ENCODE data around the gene URB2. TPM values are rescaled to one million over a fixed set of nuclear protein-coding genes. Genes with fewer than 3 reads are reported as not detected.

Gene URB2
- total RNA-seq, 5 donors from 2014 or later (not counting 1 experiment from before 2014, with no cell fraction given), result 8.5 to 13.7 (median 12.7) TPM

GRCh38 chr1:229637746-229638145 lies 11.7 kb downstream of the URB2 start:
- Mint-ChIP-seq H3K27ac (no peak overlapping the region), H3K9me3 (no peaks in the 10 kb centered on the region), H3K36me3 (peaks cover 41% of the 10 kb centered on the region), H3K27me3 (no peaks in the 10 kb centered on the region), H3K4me1 (peaks cover 0 to 9% (median 6%) of the 10 kb centered on the region in 3 donors), H3K4me3 (no peak overlapping the region)
- no peaks in the 10 kb centered on the region for H3K4me1 ChIP-seq (ENCODE audit: control insufficient read depth in 1 of 2, extremely low read depth in 1 of 2, insufficient read depth in 2 of 2, low read length in 2 of 2)
- H3K27ac ChIP-seq (ENCODE audit: low read length), result no peak overlapping the region
- no peaks in the 10 kb centered on the region for H3K9me3 ChIP-seq
- 98% methylated on average over 10 of the region's 12 CpGs for WGBS (ENCODE audit: insufficient coverage)
- H3K4me3 ChIP-seq (ENCODE audit: control insufficient read depth in 1 of 2, extremely low read depth in 1 of 2, low read length in 1 of 2), result no peak overlapping the region
- peaks cover 10 to 48% of the 10 kb centered on the region in 2 donors for H3K36me3 ChIP-seq (ENCODE audit: control insufficient read depth in 2 of 2, extremely low read depth in 1 of 2, insufficient read depth in 1 of 2, low read length in 1 of 2)
- no peak for DNase-seq
- POLR2A ChIA-PET, result no interaction called here
- CTCF ChIA-PET, result no interaction called here
- H3K27me3 ChIP-seq (replicated peaks in 1 of 2; ENCODE audit: control insufficient read depth in 2 of 2, extremely low read depth in 1 of 2, insufficient read depth in 2 of 2, low read length in 1 of 2), result no peaks in the 10 kb centered on the region
- no peak for ATAC-seq (replicated peaks in 1 of 4)

GRCh38 chr1:229640455-229640854 lies 14.4 kb downstream of the URB2 start:
- Mint-ChIP-seq H3K27ac (no peak overlapping the region), H3K9me3 (no peaks in the 10 kb centered on the region), H3K36me3 (peaks cover 47% of the 10 kb centered on the region), H3K27me3 (no peaks in the 10 kb centered on the region), H3K4me1 (peaks cover 0 to 11% (median 9%) of the 10 kb centered on the region in 3 donors), H3K4me3 (no peak overlapping the region)
- no peak for DNase-seq
- no peaks in the 10 kb centered on the region for H3K9me3 ChIP-seq
- ATAC-seq (replicated peaks in 1 of 4), result no peak
- WGBS (ENCODE audit: insufficient coverage), result 78% methylated on average over 8 of the region's 12 CpGs
- H3K36me3 ChIP-seq (ENCODE audit: control insufficient read depth in 2 of 2, extremely low read depth in 1 of 2, insufficient read depth in 1 of 2, low read length in 1 of 2), result peaks cover 22 to 55% of the 10 kb centered on the region in 2 donors
- no peak overlapping the region for H3K27ac ChIP-seq (ENCODE audit: low read length)
- no peaks in the 10 kb centered on the region for H3K27me3 ChIP-seq (replicated peaks in 1 of 2; ENCODE audit: control insufficient read depth in 2 of 2, extremely low read depth in 1 of 2, insufficient read depth in 2 of 2, low read length in 1 of 2)
- CTCF ChIA-PET, result no interaction called here
- H3K4me1 ChIP-seq (ENCODE audit: control insufficient read depth in 1 of 2, extremely low read depth in 1 of 2, insufficient read depth in 2 of 2, low read length in 2 of 2), result no peaks in the 10 kb centered on the region
- POLR2A ChIA-PET, result interaction anchor here in 1 of 2 donors (0.6 kb wide), 1 partner anchor 150 kb away, joined by 9 read pairs; no protein-coding TSS in a partner anchor
- H3K4me3 ChIP-seq (ENCODE audit: control insufficient read depth in 1 of 2, extremely low read depth in 1 of 2, low read length in 1 of 2), result no peak overlapping the region

GRCh38 chr1:229641306-229641705 lies 15.3 kb downstream of the URB2 start:
- Mint-ChIP-seq H3K36me3 (peaks cover 46% of the 10 kb centered on the region), H3K9me3 (no peaks in the 10 kb centered on the region), H3K4me1 (peaks cover 0 to 11% (median 9%) of the 10 kb centered on the region in 3 donors), H3K27me3 (no peaks in the 10 kb centered on the region), H3K27ac (no peak overlapping the region), H3K4me3 (no peak overlapping the region)
- ATAC-seq (replicated peaks in 1 of 4) (no peak), DNase-seq (no peak)
- Histone ChIP-seq H3K27ac (ENCODE audit: low read length) (no peak overlapping the region), H3K9me3 (no peaks in the 10 kb centered on the region), H3K27me3 (replicated peaks in 1 of 2; ENCODE audit: control insufficient read depth in 2 of 2, extremely low read depth in 1 of 2, insufficient read depth in 2 of 2, low read length in 1 of 2) (no peaks in the 10 kb centered on the region), H3K4me1 (ENCODE audit: control insufficient read depth in 1 of 2, extremely low read depth in 1 of 2, insufficient read depth in 2 of 2, low read length in 2 of 2) (no peaks in the 10 kb centered on the region), H3K36me3 (ENCODE audit: control insufficient read depth in 2 of 2, extremely low read depth in 1 of 2, insufficient read depth in 1 of 2, low read length in 1 of 2) (peaks cover 25 to 55% of the 10 kb centered on the region in 2 donors), H3K4me3 (ENCODE audit: control insufficient read depth in 1 of 2, extremely low read depth in 1 of 2, low read length in 1 of 2) (no peak overlapping the region)
- 100% methylated on average over 1 of the region's 3 CpGs for WGBS (ENCODE audit: insufficient coverage)
- CTCF ChIA-PET, result no interaction called here
- POLR2A ChIA-PET, result no interaction called here

DNA sequence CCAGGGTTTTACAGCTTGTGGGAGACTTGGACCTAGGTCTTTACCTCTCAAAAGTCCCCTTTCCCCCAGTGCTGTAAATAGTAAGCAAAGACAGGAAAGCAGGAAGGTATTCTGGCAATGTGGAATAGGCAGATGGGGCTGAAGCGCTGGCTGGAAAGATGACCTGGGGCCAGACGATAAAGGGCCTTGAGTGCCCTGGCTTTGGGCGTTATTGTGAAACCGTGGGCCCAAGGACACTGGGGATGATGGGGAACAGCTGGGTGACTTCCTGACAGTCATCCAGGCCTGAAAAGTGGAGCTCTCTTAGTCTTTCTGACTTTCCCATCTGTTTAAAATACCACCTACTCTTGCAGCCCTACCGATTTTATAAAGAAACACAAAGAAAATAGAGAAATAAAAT lies 16.3 kb downstream of the URB2 start:
- Mint-ChIP-seq H3K27me3 (no peaks in the 10 kb centered on the region), H3K9me3 (no peaks in the 10 kb centered on the region), H3K36me3 (peaks cover 46% of the 10 kb centered on the region), H3K4me3 (no peak overlapping the region), H3K4me1 (peaks cover 0 to 11% (median 9%) of the 10 kb centered on the region in 3 donors), H3K27ac (no peak overlapping the region)
- no peak for ATAC-seq (replicated peaks in 1 of 4)
- Histone ChIP-seq H3K9me3 (no peaks in the 10 kb centered on the region), H3K27ac (ENCODE audit: low read length) (no peak overlapping the region), H3K4me1 (ENCODE audit: control insufficient read depth in 1 of 2, extremely low read depth in 1 of 2, insufficient read depth in 2 of 2, low read length in 2 of 2) (no peaks in the 10 kb centered on the region), H3K4me3 (ENCODE audit: control insufficient read depth in 1 of 2, extremely low read depth in 1 of 2, low read length in 1 of 2) (no peak overlapping the region), H3K36me3 (ENCODE audit: control insufficient read depth in 2 of 2, extremely low read depth in 1 of 2, insufficient read depth in 1 of 2, low read length in 1 of 2) (peaks cover 32 to 55% of the 10 kb centered on the region in 2 donors), H3K27me3 (replicated peaks in 1 of 2; ENCODE audit: control insufficient read depth in 2 of 2, extremely low read depth in 1 of 2, insufficient read depth in 2 of 2, low read length in 1 of 2) (no peaks in the 10 kb centered on the region)
- ChIA-PET CTCF (no interaction called here), POLR2A (interaction anchor here in 1 of 2 donors (0.6 kb wide), 1 partner anchor 78 kb away, joined by 3 read pairs; no protein-coding TSS in a partner anchor)
- DNase-seq, result no peak
- WGBS (ENCODE audit: insufficient coverage), result 94% methylated on average over 3 of the region's 5 CpGs

DNA sequence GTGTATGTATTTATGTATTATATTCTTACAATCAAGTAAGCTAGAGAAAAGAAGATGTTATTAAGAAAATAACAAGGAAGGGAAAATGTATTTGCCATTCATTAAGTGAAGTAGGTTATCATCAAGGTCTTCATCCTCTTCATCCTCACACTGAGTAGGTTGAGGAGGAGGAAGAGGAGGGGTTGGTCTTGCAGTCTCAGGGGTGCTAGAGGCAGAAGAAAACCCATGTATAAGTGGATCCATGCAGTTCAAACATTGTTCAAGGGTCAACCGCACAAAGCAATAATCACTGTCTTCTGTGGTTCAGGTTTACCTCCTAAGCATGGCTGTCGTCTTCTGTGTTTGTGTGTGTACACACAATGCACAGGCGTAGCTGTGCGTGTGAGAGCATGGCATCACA lies 16.9 kb downstream of the URB2 start:
- ChIA-PET CTCF (no interaction called here), POLR2A (interaction anchor here in 1 of 2 donors (0.6 kb wide), 1 partner anchor 77 kb away, joined by 3 read pairs; no protein-coding TSS in a partner anchor)
- peaks cover 0 to 11% (median 9%) of the 10 kb centered on the region in 3 donors for H3K4me1 Mint-ChIP-seq
- H3K27me3 Mint-ChIP-seq, result no peaks in the 10 kb centered on the region
- ATAC-seq (replicated peaks in 1 of 4) (no peak), DNase-seq (no peak)
- WGBS (ENCODE audit: insufficient coverage), result 100% methylated on average over 1 of the region's 4 CpGs
- H3K27ac Mint-ChIP-seq, result no peak overlapping the region
- peaks cover 30 to 55% of the 10 kb centered on the region in 2 donors for H3K36me3 ChIP-seq (ENCODE audit: control insufficient read depth in 2 of 2, extremely low read depth in 1 of 2, insufficient read depth in 1 of 2, low read length in 1 of 2)
- H3K4me3 ChIP-seq (ENCODE audit: control insufficient read depth in 1 of 2, extremely low read depth in 1 of 2, low read length in 1 of 2), result no peak overlapping the region
- no peaks in the 10 kb centered on the region for H3K9me3 ChIP-seq
- peaks cover 48% of the 10 kb centered on the region for H3K36me3 Mint-ChIP-seq
- no peak overlapping the region for H3K27ac ChIP-seq (ENCODE audit: low read length)
- no peaks in the 10 kb centered on the region for H3K9me3 Mint-ChIP-seq
- no peak overlapping the region for H3K4me3 Mint-ChIP-seq
- no peaks in the 10 kb centered on the region for H3K27me3 ChIP-seq (replicated peaks in 1 of 2; ENCODE audit: control insufficient read depth in 2 of 2, extremely low read depth in 1 of 2, insufficient read depth in 2 of 2, low read length in 1 of 2)
- H3K4me1 ChIP-seq (ENCODE audit: control insufficient read depth in 1 of 2, extremely low read depth in 1 of 2, insufficient read depth in 2 of 2, low read length in 2 of 2), result no peaks in the 10 kb centered on the region

DNA sequence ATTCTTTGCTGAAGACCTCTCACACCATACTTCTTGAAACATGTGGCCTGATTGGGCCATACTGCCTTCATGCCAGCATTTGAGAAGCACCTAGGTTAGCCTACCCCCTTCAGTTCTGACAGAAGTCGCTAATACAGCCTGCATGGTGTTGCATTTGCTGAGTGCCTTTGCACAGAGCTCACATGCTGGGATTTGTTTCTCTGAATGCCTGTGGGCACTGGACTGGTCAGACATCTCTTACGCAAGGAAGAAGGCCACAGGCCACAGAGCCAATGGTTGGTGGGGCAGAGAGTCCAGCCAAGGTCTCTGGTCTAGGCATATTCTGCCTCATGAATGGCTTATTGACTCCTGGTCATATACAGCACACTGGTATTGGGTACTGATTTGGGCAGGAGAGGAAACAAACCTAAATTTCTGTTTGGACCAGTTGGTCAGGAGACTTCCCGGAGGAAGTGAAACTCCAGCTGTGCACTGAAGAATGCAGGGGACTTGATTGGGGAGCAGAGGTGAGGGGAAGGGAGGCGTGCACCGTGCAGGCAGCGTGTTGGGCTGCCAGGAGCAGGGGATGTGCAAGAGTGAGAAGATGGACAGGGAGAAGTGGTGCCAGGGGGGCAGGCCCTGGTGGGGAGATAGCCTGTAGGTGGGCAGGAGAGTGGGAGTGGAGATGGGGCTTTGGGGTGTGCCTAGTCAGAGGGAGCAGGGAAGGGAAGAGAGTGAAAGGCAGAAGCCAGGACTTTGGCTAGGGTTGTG lies 18.1 kb downstream of the URB2 start:
- Histone ChIP-seq H3K27me3 (replicated peaks in 1 of 2; ENCODE audit: control insufficient read depth in 2 of 2, extremely low read depth in 1 of 2, insufficient read depth in 2 of 2, low read length in 1 of 2) (no peaks in the 10 kb centered on the region), H3K4me3 (ENCODE audit: control insufficient read depth in 1 of 2, extremely low read depth in 1 of 2, low read length in 1 of 2) (no peak overlapping the region), H3K4me1 (ENCODE audit: control insufficient read depth in 1 of 2, extremely low read depth in 1 of 2, insufficient read depth in 2 of 2, low read length in 2 of 2) (no peaks in the 10 kb centered on the region), H3K9me3 (no peaks in the 10 kb centered on the region), H3K27ac (ENCODE audit: low read length) (no peak overlapping the region), H3K36me3 (ENCODE audit: control insufficient read depth in 2 of 2, extremely low read depth in 1 of 2, insufficient read depth in 1 of 2, low read length in 1 of 2) (peaks cover 24 to 55% of the 10 kb centered on the region in 2 donors)
- Mint-ChIP-seq H3K4me3 (no peak overlapping the region), H3K36me3 (peaks cover 46% of the 10 kb centered on the region), H3K27me3 (no peaks in the 10 kb centered on the region), H3K9me3 (no peaks in the 10 kb centered on the region), H3K4me1 (peaks cover 0 to 11% (median 9%) of the 10 kb centered on the region in 3 donors), H3K27ac (no peak overlapping the region)
- DNase-seq, result no peak
- no peak for ATAC-seq (replicated peaks in 1 of 4)
- POLR2A ChIA-PET, result no interaction called here
- CTCF ChIA-PET, result interaction anchor here in 1 of 2 donors (0.6 kb wide), 1 partner anchor 31 kb away, joined by 3 read pairs; no protein-coding TSS in a partner anchor
- WGBS (ENCODE audit: insufficient coverage), result 96% methylated on average over 6 of the region's 6 CpGs
